Adrenal gland (tissue), 12 donors: ENCODE data around the gene RDH12. TPM values are rescaled to one million over a fixed set of nuclear protein-coding genes. Genes with fewer than 3 reads are reported as not detected.

ENCODE experiments used
- DNase-seq, 7 donors: peaks; one replicate each; pipeline ENCODE4 v3.0.0-alpha.2; 2019 to 2020
- H3K27ac ChIP-seq, 5 donors: fragments of 200-600 bp; sonication (generic) in 4 of 5; 1 replicate in 3 of 5; 2 replicates in 2 of 5; pipeline versions ENCODE4 v1.5.1 to v1.8.0; 2016 to 2020; ENCODE audit warnings: mild to moderate bottlenecking in 1 of 5
- H3K27me3 ChIP-seq: fragments of 200-600 bp; 2 replicates; pipeline ENCODE4 v1.8.0; 2021
- H3K36me3 ChIP-seq, 2 donors: fragments of 200-600 bp; replicated peaks in 1 of 2; 1 replicate in 1 of 2; 2 replicates in 1 of 2; pipeline versions ENCODE4 v1.5.1 to v1.8.0; 2018 to 2022
- H3K4me1 ChIP-seq, 2 donors: fragments of 200-600 bp; replicated peaks in 1 of 2; 1 replicate in 1 of 2; 2 replicates in 1 of 2; pipeline versions ENCODE4 v1.5.1 to v1.8.0; 2018 to 2021
- H3K4me3 ChIP-seq, 4 donors: fragments of 200-600 bp; sonication (generic) in 3 of 4; one replicate each; pipeline ENCODE4 v1.5.1; 2016 to 2018
- H3K9me3 ChIP-seq, 3 donors: fragments of 200-600 bp; sonication (generic) in 1 of 3; replicated peaks in 1 of 3; 1 replicate in 2 of 3; 2 replicates in 1 of 3; pipeline versions ENCODE4 v1.5.1 to v1.8.0; 2016 to 2021
- CTCF ChIP-seq, 6 experiments: fragments of 450-650 bp in 4 of 6; fragments of 200-600 bp in 2 of 6; sonication (generic) in 1 of 6; IDR thresholded peaks; 1 replicate in 5 of 6; 2 replicates in 1 of 6; pipeline versions ENCODE4 v1.5.1 to v1.8.0; 2016 to 2021; ENCODE audit warnings: antibody characterized with exemption in 6 of 6, mild to moderate bottlenecking in 2 of 6, moderate library complexity in 1 of 6
- POLR2A ChIP-seq, 2 donors: fragments of 450-650 bp; IDR thresholded peaks; one replicate each; pipeline ENCODE4 v1.6.1; 2017; ENCODE audit warnings: antibody characterized with exemption in 2 of 2, mild to moderate bottlenecking in 2 of 2, moderate library complexity in 1 of 2
- WGBS, 4 donors: extraction: QIAGEN DNeasy Blood & Tissue Kit in 2 of 4; methylation state at CpG; one replicate each; pipeline versions ENCODE4 v1.1.5 to v1.1.7; 2013 to 2017; 5-methylcytosine and 5-hydroxymethylcytosine counted together
- intact Hi-C, 2 donors: fragments of 100-400 bp; cut with DNase I; formaldehyde crosslinking; loops; one replicate each; pipeline versions ENCODE4 v1.14.1 to v1.15.0; 2022 to 2023
- polyA plus RNA-seq, 3 donors: library from polyadenylated mRNA; stranded (reverse); fragments of 200-250 nt in 2 of 3; fragments of 350-450 nt in 1 of 3; fragmentation: Illumina TruSeq in 1 of 3; extraction: RNeasy Lipid Tissue Mini Kit (QIAGEN cat#74804) in 1 of 3; gene quantifications; one replicate each; pipeline ENCODE4 v1.2.3, GENCODE V29; 2013 to 2014
- total RNA-seq, 9 donors: library from RNA; depleted of rRNA in 4 of 9; stranded (reverse); fragments of >200 nt in 4 of 9; fragments of 120-200 nt in 1 of 9; fragmentation: NEBNext Ultra II Directional in 1 of 9; extraction: Animal tissue kit (Norgen Biotek cat#: 25700) in 1 of 9; gene quantifications; one replicate each; pipeline versions ENCODE4 v1.1.0 to v1.2.4, GENCODE V29; 2013 to 2023
- donor health status: healthy with polysubstance abuse.
- donor health status: Bipolar disorder and iron deficiency.
- donor health status: DM: yes; HTN: yes; CAD: no.
- donor health status: DM: no; HTN: no; CAD: no.
- donor health status: DM: no; HTN: no; CAD: no.
- donor health status: DM: yes; HTN: yes; CAD: no.

RDH12 gene
- total and polyA plus RNA-seq, 12 donors, result 1.0 to 192 (median 2.5) TPM

DNA sequence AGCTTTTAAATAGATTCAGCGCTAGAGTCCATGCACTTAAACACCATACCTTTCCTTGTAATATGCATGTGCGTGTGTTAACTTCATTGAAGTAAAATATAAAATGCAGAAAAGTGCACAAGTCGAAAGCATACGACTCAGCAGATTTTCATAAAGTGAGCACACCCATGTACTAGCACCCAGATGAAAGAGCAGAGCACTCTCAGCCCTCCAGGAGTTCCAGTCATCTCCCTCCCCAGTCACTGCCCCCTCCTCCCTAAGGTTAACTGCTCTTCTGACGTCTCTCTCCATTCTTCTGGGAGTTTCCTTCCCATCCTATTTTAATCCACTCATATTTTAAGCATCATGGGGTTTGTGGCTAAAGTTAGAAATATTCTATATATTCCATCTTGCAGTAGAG is 20.2 kb downstream of the RDH12 start:
- H3K4me3 ChIP-seq, result no peak overlapping the region
- TF ChIP-seq POLR2A (IDR thresholded peaks at IDR 0.05), result no peak
- TF ChIP-seq CTCF (IDR thresholded peaks at IDR 0.05), result no peak
- H3K9me3 ChIP-seq, result no peaks in the 10 kb centered on the region
- H3K4me1 ChIP-seq, result peaks cover 0 to 10% of the 10 kb centered on the region in 2 donors
- no peak for DNase-seq
- H3K27me3 ChIP-seq, result no peaks in the 10 kb centered on the region
- intact Hi-C loops, result no loop called here
- H3K36me3 ChIP-seq, result no peaks in the 10 kb centered on the region
- 62 to 72% (median 70%) methylated on average over 5 of the region's 5 CpGs for WGBS, 4 donors
- H3K27ac ChIP-seq, result no peak overlapping the region

DNA sequence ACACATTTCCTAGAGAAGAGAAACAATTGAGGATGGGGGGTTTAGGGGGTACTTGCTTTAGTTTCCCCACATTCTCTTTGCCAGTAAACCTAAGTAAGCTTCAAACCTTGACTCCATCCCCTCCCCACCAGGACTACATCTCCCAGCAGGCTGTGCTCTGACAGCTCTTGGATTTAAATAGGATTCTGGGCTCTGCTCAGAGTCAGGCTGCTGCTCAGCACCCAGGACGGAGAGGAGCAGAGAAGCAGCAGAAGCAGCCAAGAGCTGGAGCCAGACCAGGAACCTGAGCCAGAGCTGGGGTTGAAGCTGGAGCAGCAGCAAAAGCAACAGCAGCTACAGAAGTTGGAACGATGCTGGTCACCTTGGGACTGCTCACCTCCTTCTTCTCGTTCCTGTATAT is 20.6 kb downstream of the RDH12 start:
- peak; percentile 48 to 81 (median 75) for DNase-seq
- WGBS, 4 donors, result 6 to 13% (median 10%) methylated on average over 3 of the region's 3 CpGs
- Histone ChIP-seq H3K9me3 (no peaks in the 10 kb centered on the region), H3K27me3 (no peaks in the 10 kb centered on the region), H3K27ac (no peak overlapping the region), H3K4me3 (no peak overlapping the region), H3K4me1 (peaks cover 0 to 10% of the 10 kb centered on the region in 2 donors), H3K36me3 (no peaks in the 10 kb centered on the region)
- intact Hi-C loops, result no loop called here
- TF ChIP-seq CTCF (IDR thresholded peaks at IDR 0.05) (no peak), POLR2A (IDR thresholded peaks at IDR 0.05) (peak; percentile 20 to 45)

GRCh38 chr14:67725171-67725570 is 23.5 kb downstream of the RDH12 start:
- intact Hi-C loops, result no loop called here
- Histone ChIP-seq H3K9me3 (no peaks in the 10 kb centered on the region), H3K27ac (no peak overlapping the region), H3K36me3 (no peaks in the 10 kb centered on the region), H3K4me3 (no peak overlapping the region), H3K4me1 (peaks cover 0 to 10% of the 10 kb centered on the region in 2 donors), H3K27me3 (no peaks in the 10 kb centered on the region)
- TF ChIP-seq CTCF (IDR thresholded peaks at IDR 0.05) (no peak), POLR2A (IDR thresholded peaks at IDR 0.05) (no peak)
- WGBS, 4 donors, result 85 to 95% (median 92%) methylated on average over 5 of the region's 5 CpGs
- no peak for DNase-seq

- Histone ChIP-seq H3K9me3 (no peaks in the 10 kb centered on the region), H3K27me3 (no peaks in the 10 kb centered on the region), H3K4me1 (peaks cover 0 to 4% of the 10 kb centered on the region in 2 donors), H3K36me3 (no peaks in the 10 kb centered on the region), H3K27ac (no peak overlapping the region), H3K4me3 (no peak overlapping the region)
- intact Hi-C loops, result no loop called here
- no peak for TF ChIP-seq POLR2A (IDR thresholded peaks at IDR 0.05)
- no peak for TF ChIP-seq CTCF (IDR thresholded peaks at IDR 0.05)
- DNase-seq, result no peak
- WGBS, 4 donors, result 90 to 97% (median 93%) methylated on average over 7 of the region's 7 CpGs
Observed at GRCh38 chr14:67727361-67727760, 25.7 kb downstream of the RDH12 start.
